GM23338 (cell line): ENCODE data around the gene TMPRSS3.

Source experiments
- CTCF ChIP-seq, 2 experiments: fragments of 200-600 bp in 1 of 2; sonication (generic) in 1 of 2; conservative IDR thresholded peaks; 2 replicates each; pipeline versions ENCODE4 v1.5.1 to v1.6.1; 2016 to 2017; ENCODE audit warnings: antibody characterized with exemption in 2 of 2, low read depth in 2 of 2, mild to moderate bottlenecking in 2 of 2, moderate library complexity in 1 of 2
- EZH2 ChIP-seq: fragments of 200-600 bp; sonication (generic); IDR thresholded peaks from one replicate; pipeline ENCODE4 v1.8.0; 2017; ENCODE audit warnings: antibody characterized with exemption, mild to moderate bottlenecking, low read depth; ENCODE audit not compliant: unreplicated experiment
- JUNB ChIP-seq: IDR thresholded peaks from one replicate; pipeline ENCODE4 v1.6.1; 2016; ENCODE audit warnings: antibody characterized with exemption; ENCODE audit not compliant: unreplicated experiment
- POLR2AphosphoS5 ChIP-seq: IDR thresholded peaks from 2 replicates; pipeline ENCODE4 v1.6.1; 2016; ENCODE audit warnings: antibody characterized with exemption, low read depth
- REST ChIP-seq: IDR thresholded peaks from one replicate; pipeline ENCODE4 v1.6.1; 2018; ENCODE audit warnings: antibody characterized with exemption; ENCODE audit not compliant: unreplicated experiment

- TF ChIP-seq CTCF (conservative IDR thresholded peaks at IDR 0.05; ENCODE audit: low read depth in 2 of 2) (no peak), POLR2AphosphoS5 (no peak), EZH2 (no peak), JUNB (no peak), REST (no peak)
These were observed at the start of gene TMPRSS3 for GRCh38 chr21:42395905-42396651.
